H1 (cell line): Measurements from ENCODE around the gene ELMO1. TPM values are rescaled to one million over a fixed set of nuclear protein-coding genes. Genes with fewer than 3 reads are reported as not detected.

ENCODE experiments used
- CTCF ChIA-PET: fragments of 300-600 bp; sonication (Branson Sonifier 250); formaldehyde crosslinking; loops from one replicate; lab custom pipeline; 2021; ENCODE audit not compliant: partially characterized antibody; lab: Charles Lee
- POLR2A ChIA-PET: fragments of 300-600 bp; sonication (Branson Sonifier 250); formaldehyde crosslinking; loops from one replicate; lab custom pipeline; 2021; ENCODE audit warnings: inconsistent platforms; ENCODE audit not compliant: partially characterized antibody; lab: Charles Lee
- DNase-seq, 2 experiments: peaks; one replicate each; pipeline versions ENCODE4 v3.0.0 to v3.0.0-alpha.2; 2010 to 2022; ENCODE audit warnings: low spot score in 2 of 2, low read depth in 1 of 2, mixed read lengths in 1 of 2
- FAIRE-seq: peaks from 2 replicates; lab custom pipeline; 2011; peaks lifted over from hg19 to GRCh38; lab: Jason Lieb, UNC
- H2AFZ ChIP-seq: 2 replicates; pipeline ENCODE4 v1.8.1; 2012; ENCODE audit warnings: low read length, inconsistent platforms
- H2AK5ac ChIP-seq: 2 replicates; pipeline ENCODE4 v1.6.1; 2013; ENCODE audit warnings: low read depth, low read length
- H2BK120ac ChIP-seq: replicated peaks from 2 replicates; pipeline ENCODE3; 2013; ENCODE audit warnings: low read depth, low read length, inconsistent platforms
- H2BK12ac ChIP-seq: 2 replicates; pipeline ENCODE4 v1.6.1; 2013; ENCODE audit warnings: low read depth, low read length
- H2BK15ac ChIP-seq: 2 replicates; pipeline ENCODE4 v1.6.1; 2013; ENCODE audit warnings: low read length
- H2BK20ac ChIP-seq: 2 replicates; pipeline ENCODE4 v1.6.1; 2013; ENCODE audit warnings: low read length
- H2BK5ac ChIP-seq: 2 replicates; pipeline ENCODE4 v1.6.1; 2013; ENCODE audit warnings: low read depth, low read length
- H3K14ac ChIP-seq: 2 replicates; pipeline ENCODE4 v1.6.1; 2013; ENCODE audit warnings: inconsistent platforms; ENCODE audit not compliant: insufficient read length
- H3K18ac ChIP-seq: 2 replicates; pipeline ENCODE4 v1.6.1; 2013; ENCODE audit warnings: low read length; ENCODE audit errors: extremely low read depth
- H3K23ac ChIP-seq: 2 replicates; pipeline ENCODE4 v1.6.1; 2013; ENCODE audit warnings: inconsistent platforms; ENCODE audit not compliant: insufficient read length
- H3K23me2 ChIP-seq: 2 replicates; pipeline ENCODE4 v1.6.1; 2013; ENCODE audit warnings: low read depth, low read length
- H3K27ac ChIP-seq: 2 replicates; pipeline ENCODE4 v1.6.1; 2011; ENCODE audit warnings: low read depth, low read length, inconsistent platforms
- H3K27me3 ChIP-seq, 4 experiments: replicated peaks in 1 of 4; 1 replicate in 1 of 4; 2 replicates in 3 of 4; pipeline versions ENCODE4 v1.6.1 to v1.8.1; 2011 to 2013; ENCODE audit warnings: low read length in 3 of 4, mild to moderate bottlenecking in 3 of 4, inconsistent platforms in 2 of 4, mixed read lengths in 2 of 4, moderate library complexity in 1 of 4; ENCODE audit not compliant: control insufficient read depth in 3 of 4, insufficient read depth in 3 of 4; ENCODE audit errors: extremely low read depth in 1 of 4
- H3K36me3 ChIP-seq, 4 experiments: 2 replicates each; pipeline versions ENCODE4 v1.6.1 to v1.8.1; 2011 to 2013; ENCODE audit warnings: mild to moderate bottlenecking in 4 of 4, low read length in 3 of 4, moderate library complexity in 2 of 4, control low read depth in 1 of 4, inconsistent platforms in 1 of 4; ENCODE audit not compliant: insufficient read depth in 4 of 4, control insufficient read depth in 2 of 4
- H3K4ac ChIP-seq: replicated peaks from 2 replicates; pipeline ENCODE3; 2013; ENCODE audit warnings: low read length, low read depth, mixed read lengths, inconsistent platforms; ENCODE audit not compliant: insufficient read length
- H3K4me1 ChIP-seq, 4 experiments: replicated peaks in 1 of 4; 1 replicate in 1 of 4; 2 replicates in 3 of 4; pipeline versions ENCODE4 v1.6.1 to v1.8.1; 2011 to 2013; ENCODE audit warnings: low read length in 3 of 4, inconsistent platforms in 2 of 4, mixed read lengths in 1 of 4; ENCODE audit not compliant: insufficient read depth in 4 of 4, control insufficient read depth in 3 of 4
- H3K4me2 ChIP-seq, 2 experiments: 2 replicates each; pipeline versions ENCODE4 v1.6.1 to v1.8.1; 2011 to 2013; ENCODE audit warnings: low read depth in 2 of 2, low read length in 2 of 2, control low read depth in 1 of 2, inconsistent platforms in 1 of 2, mild to moderate bottlenecking in 1 of 2; ENCODE audit not compliant: insufficient read depth in 1 of 2
- H3K4me3 ChIP-seq, 4 experiments: fragments of 200-600, 300-600 bp in 1 of 4; sonication (generic), shearing (Covaris generic), sonication (Bioruptor Twin) in 1 of 4; 2 replicates each; pipeline versions ENCODE4 v1.5.1 to v1.8.1; 2011 to 2016; ENCODE audit warnings: low read length in 4 of 4, low read depth in 3 of 4, control low read depth in 2 of 4, inconsistent platforms in 2 of 4, mild to moderate bottlenecking in 2 of 4, mixed read lengths in 1 of 4, moderate library complexity in 1 of 4; ENCODE audit not compliant: insufficient read depth in 2 of 4; ENCODE audit errors: extremely low read depth in 1 of 4
- H3K56ac ChIP-seq: replicated peaks from 2 replicates; pipeline ENCODE3; 2013; ENCODE audit warnings: low read depth, mild to moderate bottlenecking, mixed read lengths, low read length, inconsistent platforms; ENCODE audit not compliant: insufficient read length
- H3K79me1 ChIP-seq: 2 replicates; pipeline ENCODE4 v1.6.1; 2013; ENCODE audit warnings: low read depth, low read length, control low read depth
- H3K79me2 ChIP-seq, 2 experiments: 2 replicates each; pipeline versions ENCODE4 v1.6.1 to v1.8.1; 2012 to 2013; ENCODE audit warnings: low read length in 2 of 2, mild to moderate bottlenecking in 2 of 2, inconsistent platforms in 1 of 2; ENCODE audit not compliant: insufficient read depth in 2 of 2, control insufficient read depth in 1 of 2
- H3K9ac ChIP-seq, 4 experiments: replicated peaks in 1 of 4; 1 replicate in 1 of 4; 2 replicates in 3 of 4; pipeline versions ENCODE4 v1.6.1 to v1.8.1; 2011 to 2013; ENCODE audit warnings: low read depth in 3 of 4, low read length in 3 of 4, control low read depth in 2 of 4, mild to moderate bottlenecking in 2 of 4, moderate library complexity in 2 of 4, inconsistent platforms in 1 of 4; ENCODE audit errors: extremely low read depth in 1 of 4
- H3K9me3 ChIP-seq, 2 experiments: 2 replicates each; pipeline versions ENCODE4 v1.6.1 to v1.8.1; 2012 to 2013; ENCODE audit warnings: mild to moderate bottlenecking in 2 of 2, moderate library complexity in 2 of 2, control low read depth in 1 of 2, inconsistent platforms in 1 of 2, low read depth in 1 of 2, low read length in 1 of 2, mixed read lengths in 1 of 2; ENCODE audit not compliant: insufficient read depth in 2 of 2
- H4K20me1 ChIP-seq, 2 experiments: replicated peaks in 1 of 2; 2 replicates each; pipeline versions ENCODE3 to v1.8.1; 2011 to 2013; ENCODE audit warnings: inconsistent platforms in 2 of 2, low read length in 2 of 2, mild to moderate bottlenecking in 1 of 2; ENCODE audit not compliant: insufficient read depth in 2 of 2, control insufficient read depth in 1 of 2
- H4K5ac ChIP-seq: 2 replicates; pipeline ENCODE4 v1.6.1; 2013; ENCODE audit warnings: low read length, low read depth, mixed read lengths, inconsistent platforms; ENCODE audit not compliant: insufficient read length
- H4K8ac ChIP-seq: 2 replicates; pipeline ENCODE4 v1.8.0; 2013; ENCODE audit warnings: mild to moderate bottlenecking, moderate library complexity, low read length, inconsistent platforms; ENCODE audit not compliant: insufficient read depth; ENCODE audit errors: extremely low read depth
- H4K91ac ChIP-seq: replicated peaks from 2 replicates; pipeline ENCODE3; 2013; ENCODE audit warnings: low read length, mixed read lengths, inconsistent platforms; ENCODE audit not compliant: insufficient read length
- CHD1 ChIP-seq: IDR thresholded peaks from 2 replicates; pipeline ENCODE4 v1.6.1; 2012; ENCODE audit warnings: low read depth, low read length, improper control_type of control experiment
- EGR1 ChIP-seq: IDR thresholded peaks from 2 replicates; pipeline ENCODE4 v1.6.1; 2011; ENCODE audit warnings: low read depth, low read length, borderline replicate concordance
- GTF2F1 ChIP-seq: IDR thresholded peaks from 2 replicates; pipeline ENCODE4 v1.6.1; 2012; ENCODE audit warnings: low read depth, low read length, improper control_type of control experiment, borderline replicate concordance
- NRF1 ChIP-seq: IDR thresholded peaks from 2 replicates; pipeline ENCODE4 v1.6.1; 2011; ENCODE audit warnings: mild to moderate bottlenecking, low read depth, low read length, improper control_type of control experiment
- POLR2A ChIP-seq, 2 experiments: IDR thresholded peaks; 1 replicate in 1 of 2; 2 replicates in 1 of 2; pipeline ENCODE4 v1.6.1; 2011; ENCODE audit warnings: low read depth in 2 of 2, low read length in 2 of 2, mild to moderate bottlenecking in 2 of 2; ENCODE audit errors: control extremely low read depth in 1 of 2
- SIX5 ChIP-seq: IDR thresholded peaks from 2 replicates; pipeline ENCODE4 v1.6.1; 2011; ENCODE audit warnings: mild to moderate bottlenecking, low read depth, low read length
- SP2 ChIP-seq: IDR thresholded peaks from 2 replicates; pipeline ENCODE4 v1.6.1; 2012; ENCODE audit warnings: mild to moderate bottlenecking, low read length, inconsistent platforms
- WGBS, 2 experiments: shearing (Covaris generic) in 1 of 2; methylation state at CpG; one replicate each; pipeline versions ENCODE4 v1.1.6 to v1.1.7; 2013 to 2015; ENCODE audit warnings: low lambda C conversion rate in 2 of 2, mixed read lengths in 2 of 2, inconsistent platforms in 1 of 2, low coverage in 1 of 2, missing lambda C conversion rate in 1 of 2; ENCODE audit not compliant: insufficient replicate concordance in 2 of 2, insufficient coverage in 1 of 2, insufficient read length in 1 of 2; ENCODE audit errors: extremely low coverage in 1 of 2, missing lambda C conversion rate in 1 of 2; 5-methylcytosine and 5-hydroxymethylcytosine counted together
- polyA plus RNA-seq, 7 experiments: library from polyadenylated mRNA; depleted of rRNA in 3 of 7; stranded (reverse) in 5 of 7; unstranded in 2 of 7; fragments of >200 nt in 5 of 7; fragments of 200-250 nt in 2 of 7; gene quantifications; 1 replicate in 5 of 7; 2 replicates in 1 of 7; 4 replicates in 1 of 7; pipeline versions ENCODE4 v1.2.1 to v1.2.3, GENCODE V29; 2011 to 2013; ENCODE audit warnings: missing spikeins in 2 of 7, mixed read lengths in 2 of 7
- total RNA-seq: library from RNA; stranded (reverse); fragmentation: NEBNext Ultra II Directional; extraction: Animal tissue kit (Norgen Biotek cat#: 25700); gene quantifications from 2 replicates; pipeline ENCODE4 v1.2.1, GENCODE V29; 2021
- TF ChIP-seq, protein P1 (sequence below), 3 experiments: IDR thresholded peaks; 1 replicate in 2 of 3; 2 replicates in 1 of 3; pipeline versions ENCODE4 v1.5.1 to v1.6.1; 2011; ENCODE audit warnings: low read length in 3 of 3, mild to moderate bottlenecking in 3 of 3, inconsistent platforms in 2 of 3, low read depth in 1 of 3, moderate library complexity in 1 of 3; ENCODE audit not compliant: insufficient read depth in 1 of 3; ENCODE audit errors: control extremely low read depth in 1 of 3
- TF ChIP-seq, protein P2 (sequence below): IDR thresholded peaks from 2 replicates; pipeline ENCODE4 v1.6.1; 2012; ENCODE audit warnings: low read length, inconsistent platforms
- TF ChIP-seq, protein P3 (sequence below): IDR thresholded peaks from 2 replicates; pipeline ENCODE4 v1.6.1; 2012; ENCODE audit warnings: inconsistent platforms

The ELMO1 gene
- total and polyA plus RNA-seq, 2 of the 8 experiments (the other 6 are each of a cell fraction or from before 2014, with no cell fraction given), result 18.4 to 21.0 TPM

DNA sequence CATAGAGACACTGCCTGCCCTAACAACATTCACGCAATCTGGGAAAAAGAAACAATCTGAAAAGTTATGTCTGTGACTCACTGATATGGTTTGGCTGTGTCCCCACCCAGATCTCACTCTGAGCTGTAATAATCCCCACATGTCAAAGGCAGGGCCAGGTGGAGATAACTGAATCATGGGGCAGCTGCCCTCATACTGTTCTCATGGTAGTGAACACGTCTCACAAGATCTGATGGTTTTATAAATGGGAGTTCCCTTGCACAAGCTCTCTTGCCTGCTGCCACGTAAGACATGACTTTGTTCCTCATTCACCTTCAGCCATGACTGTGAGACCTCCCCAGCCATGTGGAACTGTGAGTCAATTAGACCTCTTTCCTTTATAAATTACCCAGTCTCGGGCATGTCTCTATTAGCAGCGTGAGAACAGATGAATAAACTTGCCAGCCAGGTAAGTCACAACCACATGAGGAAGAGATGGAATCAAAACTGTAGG lies 382.8 kb downstream of the ELMO1 start:
- Histone ChIP-seq H2BK12ac (no peak overlapping the region), H3K36me3 (no peaks in the 10 kb centered on the region), H4K20me1 (no peaks in the 10 kb centered on the region), H3K23me2 (no peaks in the 10 kb centered on the region), H3K56ac (no peak overlapping the region), H3K79me2 (no peaks in the 10 kb centered on the region), H3K4me3 (no peak overlapping the region), H3K14ac (no peak overlapping the region), H2BK15ac (no peak overlapping the region), H2AK5ac (no peak overlapping the region), H4K8ac (no peak overlapping the region), H2BK20ac (no peak overlapping the region), H3K4me1 (no peaks in the 10 kb centered on the region), H2AFZ (no peak overlapping the region), H4K5ac (no peak overlapping the region), H3K27ac (no peak overlapping the region), H3K27me3 (no peaks in the 10 kb centered on the region), H3K9me3 (no peaks in the 10 kb centered on the region), H4K91ac (no peak overlapping the region), H3K23ac (no peak overlapping the region), H2BK5ac (no peak overlapping the region), H3K79me1 (no peaks in the 10 kb centered on the region), H3K18ac (no peak overlapping the region), H3K9ac (no peak overlapping the region), H3K4ac (no peak overlapping the region), H3K4me2 (no peak overlapping the region), H2BK120ac (no peak overlapping the region)
- DNase-seq, result no peak
- CTCF ChIA-PET, result interaction anchor here (0.8 kb wide), 1 partner anchor 395 kb away, joined by 3 read pairs; no protein-coding TSS in a partner anchor
- POLR2A ChIA-PET, result no interaction called here
- 92% methylated on average over 5 of the region's 5 CpGs; no CpG with 5 or more reads in 1 of the 2 experiments for WGBS, 2 experiments
- FAIRE-seq, result no peak
- TF ChIP-seq NRF1 (no peak), GTF2F1 (no peak), SIX5 (no peak), POLR2A (IDR thresholded peaks at IDR 0.05; ENCODE audit: control extremely low read depth in 1 of 2, low read depth in 2 of 2, low read length in 2 of 2) (no peak), EGR1 (no peak), SP2 (no peak), CHD1 (no peak)
- TF ChIP-seq, protein P1, sequence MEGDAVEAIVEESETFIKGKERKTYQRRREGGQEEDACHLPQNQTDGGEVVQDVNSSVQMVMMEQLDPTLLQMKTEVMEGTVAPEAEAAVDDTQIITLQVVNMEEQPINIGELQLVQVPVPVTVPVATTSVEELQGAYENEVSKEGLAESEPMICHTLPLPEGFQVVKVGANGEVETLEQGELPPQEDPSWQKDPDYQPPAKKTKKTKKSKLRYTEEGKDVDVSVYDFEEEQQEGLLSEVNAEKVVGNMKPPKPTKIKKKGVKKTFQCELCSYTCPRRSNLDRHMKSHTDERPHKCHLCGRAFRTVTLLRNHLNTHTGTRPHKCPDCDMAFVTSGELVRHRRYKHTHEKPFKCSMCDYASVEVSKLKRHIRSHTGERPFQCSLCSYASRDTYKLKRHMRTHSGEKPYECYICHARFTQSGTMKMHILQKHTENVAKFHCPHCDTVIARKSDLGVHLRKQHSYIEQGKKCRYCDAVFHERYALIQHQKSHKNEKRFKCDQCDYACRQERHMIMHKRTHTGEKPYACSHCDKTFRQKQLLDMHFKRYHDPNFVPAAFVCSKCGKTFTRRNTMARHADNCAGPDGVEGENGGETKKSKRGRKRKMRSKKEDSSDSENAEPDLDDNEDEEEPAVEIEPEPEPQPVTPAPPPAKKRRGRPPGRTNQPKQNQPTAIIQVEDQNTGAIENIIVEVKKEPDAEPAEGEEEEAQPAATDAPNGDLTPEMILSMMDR (IDR thresholded peaks at IDR 0.05; ENCODE audit: control extremely low read depth in 1 of 3, insufficient read depth in 1 of 3, low read depth in 1 of 3, low read length in 3 of 3), result no peak
- TF ChIP-seq, protein P2, sequence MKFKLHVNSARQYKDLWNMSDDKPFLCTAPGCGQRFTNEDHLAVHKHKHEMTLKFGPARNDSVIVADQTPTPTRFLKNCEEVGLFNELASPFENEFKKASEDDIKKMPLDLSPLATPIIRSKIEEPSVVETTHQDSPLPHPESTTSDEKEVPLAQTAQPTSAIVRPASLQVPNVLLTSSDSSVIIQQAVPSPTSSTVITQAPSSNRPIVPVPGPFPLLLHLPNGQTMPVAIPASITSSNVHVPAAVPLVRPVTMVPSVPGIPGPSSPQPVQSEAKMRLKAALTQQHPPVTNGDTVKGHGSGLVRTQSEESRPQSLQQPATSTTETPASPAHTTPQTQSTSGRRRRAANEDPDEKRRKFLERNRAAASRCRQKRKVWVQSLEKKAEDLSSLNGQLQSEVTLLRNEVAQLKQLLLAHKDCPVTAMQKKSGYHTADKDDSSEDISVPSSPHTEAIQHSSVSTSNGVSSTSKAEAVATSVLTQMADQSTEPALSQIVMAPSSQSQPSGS, result no peak
- TF ChIP-seq, protein P3, sequence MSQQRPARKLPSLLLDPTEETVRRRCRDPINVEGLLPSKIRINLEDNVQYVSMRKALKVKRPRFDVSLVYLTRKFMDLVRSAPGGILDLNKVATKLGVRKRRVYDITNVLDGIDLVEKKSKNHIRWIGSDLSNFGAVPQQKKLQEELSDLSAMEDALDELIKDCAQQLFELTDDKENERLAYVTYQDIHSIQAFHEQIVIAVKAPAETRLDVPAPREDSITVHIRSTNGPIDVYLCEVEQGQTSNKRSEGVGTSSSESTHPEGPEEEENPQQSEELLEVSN, result no peak
